Astrocyte (in vitro differentiated cells and primary cell): ENCODE results near the gene TTLL1. TPM values are rescaled to one million over a fixed set of nuclear protein-coding genes. Genes with fewer than 3 reads are reported as not detected.
"Not testable (repeated sequence)": the region's sequence is repeated elsewhere in the genome, so short reads cannot be mapped to it uniquely, and the experiment has no call there.

Experiments used
- DNase-seq: peaks from one replicate; pipeline ENCODE4 v3.0.0-alpha.2; 2010; ENCODE audit warnings: low read depth
- FAIRE-seq: peaks from 2 replicates; lab custom pipeline; 2011; peaks lifted over from hg19 to GRCh38; lab: Jason Lieb, UNC
- H2AFZ ChIP-seq: 2 replicates; pipeline ENCODE4 v1.6.0; 2012; ENCODE audit warnings: low read depth, low read length, inconsistent platforms
- H3K27ac ChIP-seq: 2 replicates; pipeline ENCODE4 v1.5.1; 2011; ENCODE audit warnings: low read depth, low read length, inconsistent platforms
- H3K27me3 ChIP-seq: 2 replicates; pipeline ENCODE4 v1.6.0; 2011; ENCODE audit warnings: low read length, inconsistent platforms; ENCODE audit not compliant: insufficient read depth
- H3K36me3 ChIP-seq: 2 replicates; pipeline ENCODE4 v1.5.1; 2011; ENCODE audit warnings: low read length, inconsistent platforms; ENCODE audit not compliant: insufficient read depth
- H3K4me1 ChIP-seq: 2 replicates; pipeline ENCODE4 v1.5.1; 2011; ENCODE audit warnings: low read length, inconsistent platforms; ENCODE audit not compliant: insufficient read depth
- H3K4me2 ChIP-seq: 2 replicates; pipeline ENCODE4 v1.6.0; 2012; ENCODE audit warnings: low read length, inconsistent platforms
- H3K4me3 ChIP-seq: 2 replicates; pipeline ENCODE4 v1.5.1; 2011; ENCODE audit warnings: low read depth, mild to moderate bottlenecking, low read length, inconsistent platforms; ENCODE audit not compliant: insufficient read depth
- H3K79me2 ChIP-seq: 2 replicates; pipeline ENCODE4 v1.6.0; 2012; ENCODE audit warnings: mild to moderate bottlenecking, low read length, inconsistent platforms; ENCODE audit not compliant: insufficient read depth
- H3K9ac ChIP-seq: 2 replicates; pipeline ENCODE4 v1.6.0; 2012; ENCODE audit warnings: mild to moderate bottlenecking, low read length, inconsistent platforms
- H3K9me3 ChIP-seq: 2 replicates; pipeline ENCODE4 v1.5.1; 2012; ENCODE audit warnings: low read depth, mild to moderate bottlenecking, low read length, inconsistent platforms; ENCODE audit not compliant: insufficient read depth
- H4K20me1 ChIP-seq: 2 replicates; pipeline ENCODE4 v1.6.0; 2012; ENCODE audit warnings: low read length, inconsistent platforms; ENCODE audit not compliant: insufficient read depth
- H3K27ac Mint-ChIP-seq: one replicate; pipeline ENCODE4 v1.8.0; 2021; ENCODE audit warnings: mild to moderate bottlenecking, mixed read lengths; ENCODE audit not compliant: unreplicated experiment
- H3K27me3 Mint-ChIP-seq: one replicate; pipeline ENCODE4 v1.8.0; 2021; ENCODE audit warnings: low read depth, mixed read lengths; ENCODE audit not compliant: unreplicated experiment
- H3K36me3 Mint-ChIP-seq: one replicate; pipeline ENCODE4 v1.8.0; 2021; ENCODE audit warnings: low read depth, mixed read lengths; ENCODE audit not compliant: unreplicated experiment
- H3K4me1 Mint-ChIP-seq: one replicate; pipeline ENCODE4 v1.8.0; 2021; ENCODE audit warnings: low read depth, mixed read lengths; ENCODE audit not compliant: unreplicated experiment
- H3K4me3 Mint-ChIP-seq: one replicate; pipeline ENCODE4 v1.8.0; 2021; ENCODE audit warnings: mild to moderate bottlenecking, moderate library complexity, mixed read lengths; ENCODE audit not compliant: unreplicated experiment
- H3K9me3 Mint-ChIP-seq: one replicate; pipeline ENCODE4 v1.8.0; 2021; ENCODE audit warnings: mild to moderate bottlenecking, mixed read lengths; ENCODE audit not compliant: unreplicated experiment
- EZH2 ChIP-seq: IDR thresholded peaks from 2 replicates; pipeline ENCODE4 v1.6.1; 2012; ENCODE audit warnings: mild to moderate bottlenecking, low read length, inconsistent platforms; ENCODE audit not compliant: insufficient read depth
- total RNA-seq: library from RNA; stranded (reverse); gene quantifications from 2 replicates; pipeline ENCODE4 v1.2.1, GENCODE V29; 2021
- TF ChIP-seq, protein P1 (sequence below): IDR thresholded peaks from 2 replicates; pipeline ENCODE4 v1.5.1; 2011; ENCODE audit warnings: low read depth, mild to moderate bottlenecking, inconsistent platforms, low read length, moderate library complexity; ENCODE audit not compliant: insufficient read depth

TTLL1 gene
- total RNA-seq, 1 donor from 2014 or later, result 10.7 TPM

DNA sequence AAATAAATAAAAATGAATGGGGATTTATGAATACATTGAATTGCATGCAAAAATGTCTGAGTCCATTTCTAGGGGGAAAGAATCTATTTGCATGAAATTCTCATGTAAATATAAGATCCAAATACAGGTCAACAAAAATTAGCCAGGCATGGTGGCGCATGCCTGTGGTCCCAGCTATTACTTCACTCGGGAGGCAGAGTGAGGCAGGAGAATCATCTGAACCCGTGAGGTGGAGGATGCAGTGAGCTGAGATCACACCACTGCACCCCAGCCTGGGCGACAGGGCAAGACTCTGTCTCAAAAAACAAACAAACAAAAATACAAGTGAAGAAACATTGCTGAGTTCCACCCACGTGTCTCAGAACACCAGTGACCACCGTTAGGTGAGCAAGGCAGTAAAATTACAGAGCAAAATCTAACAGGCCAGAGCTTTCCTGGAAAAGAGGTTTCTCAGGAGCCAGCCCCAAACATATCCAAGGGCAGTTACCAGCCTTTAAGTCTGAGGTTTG, 91.6 kb downstream of the TTLL1 start:
- Histone ChIP-seq H3K79me2 (peaks cover 90% of the 10 kb centered on the region), H3K4me1 (peaks cover 65% of the 10 kb centered on the region), H3K9ac (peak overlapping the region; percentile 9), H3K36me3 (no peaks in the 10 kb centered on the region), H3K9me3 (no peaks in the 10 kb centered on the region), H3K27me3 (no peaks in the 10 kb centered on the region), H3K27ac (no peak overlapping the region), H4K20me1 (peaks cover 45% of the 10 kb centered on the region), H3K4me2 (peak overlapping the region; percentile 43), H2AFZ (no peak overlapping the region), H3K4me3 (no peak overlapping the region)
- H3K27me3 Mint-ChIP-seq, result no peaks in the 10 kb centered on the region
- TF ChIP-seq, protein P1, sequence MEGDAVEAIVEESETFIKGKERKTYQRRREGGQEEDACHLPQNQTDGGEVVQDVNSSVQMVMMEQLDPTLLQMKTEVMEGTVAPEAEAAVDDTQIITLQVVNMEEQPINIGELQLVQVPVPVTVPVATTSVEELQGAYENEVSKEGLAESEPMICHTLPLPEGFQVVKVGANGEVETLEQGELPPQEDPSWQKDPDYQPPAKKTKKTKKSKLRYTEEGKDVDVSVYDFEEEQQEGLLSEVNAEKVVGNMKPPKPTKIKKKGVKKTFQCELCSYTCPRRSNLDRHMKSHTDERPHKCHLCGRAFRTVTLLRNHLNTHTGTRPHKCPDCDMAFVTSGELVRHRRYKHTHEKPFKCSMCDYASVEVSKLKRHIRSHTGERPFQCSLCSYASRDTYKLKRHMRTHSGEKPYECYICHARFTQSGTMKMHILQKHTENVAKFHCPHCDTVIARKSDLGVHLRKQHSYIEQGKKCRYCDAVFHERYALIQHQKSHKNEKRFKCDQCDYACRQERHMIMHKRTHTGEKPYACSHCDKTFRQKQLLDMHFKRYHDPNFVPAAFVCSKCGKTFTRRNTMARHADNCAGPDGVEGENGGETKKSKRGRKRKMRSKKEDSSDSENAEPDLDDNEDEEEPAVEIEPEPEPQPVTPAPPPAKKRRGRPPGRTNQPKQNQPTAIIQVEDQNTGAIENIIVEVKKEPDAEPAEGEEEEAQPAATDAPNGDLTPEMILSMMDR, result no peak
- TF ChIP-seq EZH2, result no peak
- no peak overlapping the region for H3K4me3 Mint-ChIP-seq
- peak overlapping the region; percentile 37 for H3K27ac Mint-ChIP-seq
- no peak for DNase-seq
- no peak for FAIRE-seq
- H3K4me1 Mint-ChIP-seq, result peaks cover 82% of the 10 kb centered on the region
- peaks cover 1% of the 10 kb centered on the region for H3K36me3 Mint-ChIP-seq
- H3K9me3 Mint-ChIP-seq, result no peaks in the 10 kb centered on the region

- no peak overlapping the region for H3K9ac ChIP-seq
- peaks cover 43% of the 10 kb centered on the region for H4K20me1 ChIP-seq
- Mint-ChIP-seq H3K4me1 (peaks cover 80% of the 10 kb centered on the region), H3K9me3 (no peaks in the 10 kb centered on the region), H3K36me3 (peaks cover 1% of the 10 kb centered on the region), H3K27ac (peak overlapping the region; percentile 59), H3K4me3 (no peak overlapping the region), H3K27me3 (no peaks in the 10 kb centered on the region)
- TF ChIP-seq EZH2, result no peak
- TF ChIP-seq, protein P1, result no peak
- FAIRE-seq (no peak), DNase-seq (peak; percentile 75)
- no peak overlapping the region for H3K27ac ChIP-seq
- H3K4me3 ChIP-seq, result no peak overlapping the region
- H3K9me3 ChIP-seq, result no peaks in the 10 kb centered on the region
- H3K4me2 ChIP-seq, result no peak overlapping the region
- H3K36me3 ChIP-seq, result no peaks in the 10 kb centered on the region
- no peaks in the 10 kb centered on the region for H3K27me3 ChIP-seq
- no peak overlapping the region for H2AFZ ChIP-seq
- H3K4me1 ChIP-seq, result peaks cover 57% of the 10 kb centered on the region
- peaks cover 95% of the 10 kb centered on the region for H3K79me2 ChIP-seq
These were observed 92.4 kb downstream of the TTLL1 start for GRCh38 chr22:42996646-42997365.

- DNase-seq, H3K36me3 Mint-ChIP-seq, H2AFZ ChIP-seq, H3K4me3 ChIP-seq, H3K27me3 ChIP-seq, H3K9me3 ChIP-seq, H3K27me3 Mint-ChIP-seq, H3K9me3 Mint-ChIP-seq, FAIRE-seq, H3K4me3 Mint-ChIP-seq, H3K36me3 ChIP-seq: not testable (repeated sequence)
- Histone ChIP-seq H3K9ac (peak overlapping the region; percentile 65), H3K79me2 (peaks cover 95% of the 10 kb centered on the region), H3K4me1 (peaks cover 55% of the 10 kb centered on the region), H4K20me1 (peaks cover 40% of the 10 kb centered on the region), H3K4me2 (peak overlapping the region; percentile 80), H3K27ac (peak overlapping the region; percentile 70)
- Mint-ChIP-seq H3K27ac (peak overlapping the region; percentile 27), H3K4me1 (peaks cover 76% of the 10 kb centered on the region)
These were observed 93.5 kb downstream of the TTLL1 start for GRCh38 chr22:42995654-42996053.
